GM18861 (cell line): ENCODE measurements around the gene GRN.
"Not testable (repeated sequence)": the region's sequence is repeated elsewhere in the genome, so short reads cannot be mapped to it uniquely, and the experiment has no call there.

Experiments used
- ATAC-seq: cut with Tn5 transposase; IDR thresholded peaks from one replicate; pipeline ENCODE4 v1.9.1; 2021; ENCODE audit not compliant: unreplicated experiment

The GRN gene

GRCh38 chr17:44360826-44361225 is 15.7 kb downstream of the GRN start:
- ATAC-seq = no peak

DNA sequence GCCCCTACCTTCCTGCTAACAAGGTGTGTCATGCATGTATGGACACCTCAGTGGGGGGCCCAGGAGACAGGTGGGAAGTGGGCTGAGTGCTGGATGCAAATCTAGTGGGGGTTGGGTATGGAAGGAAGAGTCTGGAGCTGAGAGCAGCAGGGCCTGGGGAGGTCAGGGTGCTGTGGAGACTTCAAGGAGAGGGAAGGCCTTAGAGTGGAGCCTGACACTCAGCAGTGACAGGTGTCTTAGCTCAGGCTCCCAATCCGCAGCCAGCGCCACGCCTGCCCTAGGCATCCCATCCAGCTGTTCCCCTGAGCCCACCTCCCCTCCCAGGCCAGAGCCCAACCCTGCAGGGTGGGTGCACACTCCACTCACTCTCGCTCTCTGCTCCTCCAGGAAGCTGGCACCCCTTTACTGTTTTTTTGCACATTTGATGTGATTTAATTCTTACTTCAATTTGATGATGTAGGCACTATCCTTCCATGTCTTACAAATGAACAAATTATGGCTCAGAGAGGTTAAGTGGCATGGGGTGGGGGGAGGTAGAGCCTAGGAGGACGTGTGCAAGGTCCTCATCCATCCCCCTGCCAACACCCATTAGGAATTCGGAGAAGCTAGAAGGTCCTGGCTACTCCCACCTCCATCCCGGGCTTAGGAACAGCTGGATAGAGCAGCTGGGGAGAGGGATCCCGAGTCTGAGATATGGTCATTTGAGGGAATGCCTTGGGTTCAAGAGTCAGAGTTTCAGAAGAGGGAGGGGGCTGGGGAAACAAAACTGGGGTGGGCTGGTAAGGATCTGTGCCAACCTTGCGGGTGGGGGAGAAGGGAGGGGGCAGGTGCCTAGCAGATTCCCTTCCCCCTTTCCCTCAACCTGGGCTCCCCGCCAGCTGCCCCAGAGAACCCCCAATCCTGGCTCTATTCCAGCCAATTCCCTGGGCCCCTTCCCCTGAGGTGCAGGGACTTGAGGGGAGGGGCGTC is 16.5 kb downstream of the GRN start:
- ATAC-seq = no peak

DNA sequence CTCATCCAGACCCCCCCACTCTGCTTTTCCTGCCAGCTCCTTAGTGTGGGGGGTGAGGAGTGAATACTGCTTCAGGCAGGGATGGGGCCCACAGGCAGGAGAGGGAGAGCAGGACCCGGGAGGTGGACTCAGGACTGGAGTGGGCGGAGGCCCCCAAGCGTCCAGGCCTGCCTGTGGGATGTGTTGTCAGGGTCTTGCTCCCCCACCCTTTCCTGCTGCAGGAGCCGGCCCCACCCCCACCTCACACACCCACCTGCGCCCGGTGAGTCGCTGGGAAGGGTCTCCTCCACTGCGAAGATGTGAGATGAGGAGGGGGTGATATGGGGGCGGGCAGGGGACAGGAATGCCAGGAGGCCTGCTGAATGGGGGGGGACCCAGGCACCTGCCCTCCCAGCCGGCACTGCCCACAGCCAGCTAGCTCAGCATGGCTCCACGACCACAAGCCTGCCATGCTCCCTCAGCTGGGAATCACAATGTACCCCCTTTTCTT is 17.4 kb downstream of the GRN start:
- no peak for ATAC-seq

- ATAC-seq = no peak
Observed at GRCh38 chr17:44362949-44363612, 18.0 kb downstream of the GRN start.

DNA sequence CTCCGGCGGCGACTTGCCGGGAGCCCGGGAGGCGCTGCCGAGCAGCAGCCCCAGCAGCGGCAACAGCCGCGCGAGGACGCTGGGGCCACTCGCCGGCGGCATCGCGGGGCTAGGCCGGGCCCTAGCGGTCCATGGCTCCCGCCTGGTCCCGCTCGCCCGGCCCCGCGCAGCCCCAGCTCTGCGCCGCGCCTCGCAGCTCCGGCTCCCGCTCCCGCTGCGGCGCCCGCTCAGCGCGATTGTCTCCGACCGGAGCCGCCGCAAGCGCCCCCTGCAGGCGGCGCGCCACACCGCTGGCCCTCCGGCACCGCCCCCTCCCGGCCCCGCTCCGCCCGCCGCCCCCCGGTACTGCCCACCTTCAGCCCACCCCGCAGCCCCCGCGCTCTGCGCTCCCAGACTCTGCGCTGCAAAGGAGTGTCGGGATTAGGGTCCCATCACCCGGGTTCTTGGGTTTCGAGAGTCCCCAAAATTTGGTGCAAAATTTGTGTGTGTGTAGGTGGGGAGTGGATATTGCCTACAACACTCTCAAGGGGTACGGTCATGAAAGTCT is 18.6 kb downstream of the GRN start, which contains the start of gene FAM171A2:
FAM171A2 (minus strand) TSS at position 241 of the 547 bp plus-strand sequence; CDS start at position 102, 139 bp downstream.
- ATAC-seq = no peak

GRCh38 chr17:44365051-44365450 is 19.9 kb downstream of the GRN start:
- ATAC-seq = not testable (repeated sequence)

GRCh38 chr17:44367231-44367979 is 22.3 kb downstream of the GRN start:
- no peak for ATAC-seq

DNA sequence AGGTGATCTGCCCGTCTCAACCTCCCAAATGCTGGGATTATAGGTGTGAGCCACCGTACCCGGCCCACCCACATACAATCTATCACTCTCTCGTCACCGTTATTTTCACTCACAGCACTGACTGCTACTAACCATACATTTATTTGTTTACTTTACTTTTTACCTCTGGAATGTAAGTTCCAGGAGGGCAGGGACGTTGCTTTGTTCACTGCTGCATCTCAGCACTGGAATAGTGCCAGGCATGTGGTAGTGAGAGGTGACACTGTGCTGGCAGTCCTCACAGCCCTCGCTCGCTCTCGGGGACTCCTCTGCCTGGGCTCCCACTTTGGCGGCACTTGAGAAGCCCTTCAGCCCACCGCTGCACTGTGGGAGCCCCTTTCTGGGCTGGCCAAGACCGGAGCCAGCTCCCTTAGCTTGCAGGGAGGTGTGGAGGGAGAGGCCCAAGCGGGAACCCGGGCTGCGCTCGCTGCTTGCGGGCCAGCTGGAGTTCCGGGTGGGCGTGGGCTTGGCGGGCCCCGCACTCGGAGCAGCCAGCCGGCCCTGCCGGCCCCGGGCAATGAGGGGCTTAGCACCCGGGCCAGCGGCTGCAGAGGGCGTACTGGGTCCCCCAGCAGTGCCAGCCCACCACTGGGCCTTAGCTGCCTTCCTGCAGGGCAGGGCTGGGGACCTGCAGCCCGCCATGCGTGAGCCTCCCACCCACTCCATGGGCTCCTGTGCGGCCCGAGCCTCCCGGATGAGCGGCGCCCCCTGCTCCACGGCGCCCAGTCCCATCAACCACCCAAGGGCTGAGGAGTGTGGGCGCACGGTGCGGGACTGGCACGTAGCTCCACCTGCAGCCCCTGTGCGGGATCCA is 23.5 kb downstream of the GRN start:
- not testable (repeated sequence) for ATAC-seq

- ATAC-seq = not testable (repeated sequence)
Observed at GRCh38 chr17:44369414-44370023, 24.4 kb downstream of the GRN start.

DNA sequence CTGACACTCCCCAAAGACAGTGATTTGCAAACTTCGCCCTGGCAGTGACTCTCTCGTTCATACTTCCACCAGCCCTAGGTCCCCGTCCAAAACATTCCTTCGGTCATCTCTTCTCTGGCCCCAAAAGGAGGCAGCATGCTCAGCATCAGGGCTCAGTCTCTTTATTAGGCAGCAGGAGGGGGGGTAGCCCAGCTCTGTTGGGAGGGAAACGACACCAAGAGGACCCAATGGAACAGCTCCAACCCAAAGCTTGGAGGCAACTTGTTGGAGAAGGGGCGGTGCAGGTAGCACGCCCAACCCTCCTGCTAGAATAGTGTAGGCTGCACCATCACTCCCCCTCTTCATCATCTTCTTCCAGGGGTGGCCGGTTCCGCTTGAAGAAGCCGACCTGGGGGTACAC is 26.9 kb downstream of the GRN start:
- ATAC-seq = no peak

GRCh38 chr17:44374306-44375195 is 29.4 kb downstream of the GRN start:
- no peak for ATAC-seq

DNA sequence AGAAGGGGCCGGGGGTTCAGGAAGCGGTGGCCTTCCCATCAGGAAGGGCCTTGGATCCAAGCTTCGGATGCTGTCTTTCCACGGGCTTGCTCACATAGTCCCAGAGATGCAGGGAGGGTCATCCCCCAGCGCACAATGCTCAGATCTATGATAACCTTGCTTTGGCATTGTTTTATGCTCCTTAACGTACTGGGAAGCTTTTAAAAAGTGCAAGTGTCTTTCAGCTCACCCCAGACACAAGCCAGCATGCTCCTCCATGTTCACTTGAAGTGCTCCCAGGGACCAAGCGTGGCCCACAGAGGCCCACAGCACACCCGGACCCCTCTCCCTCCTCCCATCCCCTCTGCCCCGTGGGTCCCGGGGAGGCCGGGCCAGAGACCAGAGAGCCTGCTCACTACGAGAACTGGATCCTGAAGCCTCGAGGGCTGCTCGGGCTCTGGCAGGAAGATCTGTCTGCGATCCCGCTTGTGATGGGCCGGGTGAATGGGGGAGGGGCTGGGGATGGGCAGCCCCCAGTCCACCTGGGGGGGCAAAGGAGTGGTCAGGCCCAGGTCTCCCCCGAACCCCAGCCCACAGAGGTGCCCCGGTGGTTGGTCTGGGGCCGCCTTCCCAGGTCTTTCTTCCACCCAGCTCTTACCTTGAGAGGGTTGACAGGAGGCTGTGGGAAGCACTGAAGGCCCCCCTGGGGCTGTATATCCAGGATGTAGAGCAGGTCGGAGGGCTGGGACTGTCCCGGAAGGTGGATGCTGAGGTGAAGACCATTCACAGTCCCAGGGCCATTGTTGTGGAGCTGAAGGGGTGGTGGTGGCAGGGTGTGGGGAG is 30.3 kb downstream of the GRN start:
- ATAC-seq = no peak

DNA sequence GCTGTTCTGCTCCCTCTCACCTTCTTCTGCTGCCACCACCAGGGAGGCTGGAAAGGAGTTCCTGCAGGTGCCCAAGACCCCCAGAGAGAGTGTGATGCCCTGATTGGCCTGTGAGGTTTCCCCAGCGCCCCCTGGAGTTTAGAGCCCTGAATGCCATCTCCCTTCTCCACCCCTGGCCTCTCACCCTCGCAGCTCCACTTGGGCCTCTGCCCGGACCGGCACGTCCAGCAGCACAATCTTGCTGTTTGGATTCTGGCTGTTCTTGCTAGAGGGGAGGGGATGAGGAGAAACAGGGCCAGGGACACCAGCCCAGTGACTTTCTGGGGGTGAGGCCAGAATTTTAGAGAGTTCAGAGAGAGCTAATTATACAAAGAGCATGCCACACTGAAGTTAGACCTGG is 31.0 kb downstream of the GRN start:
- ATAC-seq = no peak

GRCh38 chr17:44376779-44377178 is 31.7 kb downstream of the GRN start:
- no peak for ATAC-seq

DNA sequence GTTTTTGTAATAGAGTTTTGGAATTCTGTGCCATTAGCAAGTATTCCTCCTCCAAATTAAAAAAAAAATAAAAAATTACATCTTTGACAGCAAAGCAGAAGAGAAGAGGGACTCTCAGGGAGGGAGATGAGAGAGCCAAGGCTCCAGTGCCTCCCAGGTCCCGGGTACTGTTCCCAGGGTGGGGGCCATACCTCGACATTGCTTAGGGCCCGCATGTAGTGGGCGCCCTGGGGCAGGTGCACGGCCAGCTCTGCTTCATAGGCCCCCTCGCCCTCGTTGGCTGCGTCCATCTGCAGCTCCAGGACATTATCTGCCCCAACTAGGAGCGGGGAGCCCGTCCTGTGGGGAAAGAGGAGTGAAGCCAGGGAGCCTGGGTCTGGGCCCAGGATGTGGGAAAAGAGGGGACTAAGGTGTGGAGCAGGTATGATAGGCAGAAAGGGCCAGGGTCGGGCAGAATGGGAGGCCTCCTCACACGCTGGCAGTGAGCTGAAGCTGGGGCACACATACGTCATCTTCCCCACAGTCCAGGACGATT is 33.1 kb downstream of the GRN start:
- ATAC-seq = no peak

DNA sequence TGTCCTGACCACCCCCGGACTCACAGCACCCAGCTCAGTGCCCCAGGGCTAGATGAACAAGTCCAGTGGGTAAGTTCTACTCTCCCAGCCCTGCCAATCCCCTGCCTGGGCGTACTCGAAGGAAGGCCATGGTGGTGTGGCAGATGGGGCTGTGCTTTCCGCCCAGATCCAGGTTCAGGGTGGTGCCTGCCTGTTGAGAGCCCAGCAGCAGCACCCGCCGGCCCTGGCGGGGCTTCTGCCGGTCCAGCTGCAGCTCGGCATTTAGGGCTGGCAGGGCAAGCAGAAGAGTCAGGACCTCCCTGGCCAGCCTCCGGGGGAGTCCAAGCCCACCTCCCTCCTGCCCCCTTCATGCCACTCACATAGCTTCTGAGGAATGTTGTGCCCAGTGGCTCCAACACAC is 34.8 kb downstream of the GRN start:
- ATAC-seq = no peak

DNA sequence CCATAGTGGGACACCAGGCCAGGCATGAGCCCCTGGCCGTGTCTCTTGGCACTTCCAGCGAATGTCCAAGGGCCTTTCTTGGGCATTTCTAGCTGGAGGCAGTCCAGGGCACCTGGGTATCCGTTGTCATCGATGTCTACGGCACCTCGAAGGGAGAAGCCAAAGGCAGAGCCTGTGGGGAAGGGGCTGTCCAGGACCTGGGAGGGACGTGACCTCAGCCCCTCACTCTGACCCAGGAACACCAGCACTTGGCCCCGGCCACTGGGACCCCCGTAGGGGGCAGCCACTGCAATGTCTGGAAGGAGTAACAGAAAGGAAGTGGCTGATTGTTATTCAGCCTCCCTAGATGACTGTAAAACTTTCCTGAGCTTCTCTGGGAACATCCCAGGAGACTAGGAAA is 35.7 kb downstream of the GRN start:
- ATAC-seq = no peak
